ENCODE data around the gene NLGN3. TPM values are rescaled to one million over a fixed set of nuclear protein-coding genes. Genes with fewer than 3 reads are reported as not detected.

The NLGN3 gene
- total and polyA plus RNA-seq, 7 donors: 0.04 to 0.32 (median 0.10) TPM

DNA sequence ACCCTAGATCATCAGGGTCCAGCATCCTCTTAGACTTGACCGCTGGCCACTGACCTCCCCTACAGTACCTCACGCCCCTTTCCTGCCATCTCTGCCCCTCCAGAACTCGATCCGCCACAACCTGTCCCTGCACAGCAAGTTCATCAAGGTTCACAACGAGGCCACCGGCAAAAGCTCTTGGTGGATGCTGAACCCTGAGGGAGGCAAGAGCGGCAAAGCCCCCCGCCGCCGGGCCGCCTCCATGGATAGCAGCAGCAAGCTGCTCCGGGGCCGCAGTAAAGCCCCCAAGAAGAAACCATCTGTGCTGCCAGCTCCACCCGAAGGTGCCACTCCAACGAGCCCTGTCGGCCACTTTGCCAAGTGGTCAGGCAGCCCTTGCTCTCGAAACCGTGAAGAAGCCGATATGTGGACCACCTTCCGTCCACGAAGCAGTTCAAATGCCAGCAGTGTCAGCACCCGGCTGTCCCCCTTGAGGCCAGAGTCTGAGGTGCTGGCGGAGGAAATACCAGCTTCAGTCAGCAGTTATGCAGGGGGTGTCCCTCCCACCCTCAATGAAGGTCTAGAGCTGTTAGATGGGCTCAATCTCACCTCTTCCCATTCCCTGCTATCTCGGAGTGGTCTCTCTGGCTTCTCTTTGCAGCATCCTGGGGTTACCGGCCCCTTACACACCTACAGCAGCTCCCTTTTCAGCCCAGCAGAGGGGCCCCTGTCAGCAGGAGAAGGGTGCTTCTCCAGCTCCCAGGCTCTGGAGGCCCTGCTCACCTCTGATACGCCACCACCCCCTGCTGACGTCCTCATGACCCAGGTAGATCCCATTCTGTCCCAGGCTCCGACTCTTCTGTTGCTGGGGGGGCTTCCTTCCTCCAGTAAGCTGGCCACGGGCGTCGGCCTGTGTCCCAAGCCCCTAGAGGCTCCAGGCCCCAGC, 43.8 kb upstream of the NLGN3 start:
- Histone ChIP-seq H3K36me3 (ENCODE audit: insufficient read depth in 1 of 2, low read depth in 1 of 2) (peaks cover 0 to 8% of the 10 kb centered on the region in 2 donors), H3K4me1 (no peaks in the 10 kb centered on the region), H3K4me3 (no peak overlapping the region), H3K27me3 (ENCODE audit: insufficient read depth in 3 of 3, low read length in 2 of 3) (peaks cover 0 to 21% (median 0%) of the 10 kb centered on the region in 3 donors), H3K27ac (no peak overlapping the region), H3K9me3 (no peaks in the 10 kb centered on the region)
- no peak for ATAC-seq
- no peak for DNase-seq
- TF ChIP-seq, protein P1, sequence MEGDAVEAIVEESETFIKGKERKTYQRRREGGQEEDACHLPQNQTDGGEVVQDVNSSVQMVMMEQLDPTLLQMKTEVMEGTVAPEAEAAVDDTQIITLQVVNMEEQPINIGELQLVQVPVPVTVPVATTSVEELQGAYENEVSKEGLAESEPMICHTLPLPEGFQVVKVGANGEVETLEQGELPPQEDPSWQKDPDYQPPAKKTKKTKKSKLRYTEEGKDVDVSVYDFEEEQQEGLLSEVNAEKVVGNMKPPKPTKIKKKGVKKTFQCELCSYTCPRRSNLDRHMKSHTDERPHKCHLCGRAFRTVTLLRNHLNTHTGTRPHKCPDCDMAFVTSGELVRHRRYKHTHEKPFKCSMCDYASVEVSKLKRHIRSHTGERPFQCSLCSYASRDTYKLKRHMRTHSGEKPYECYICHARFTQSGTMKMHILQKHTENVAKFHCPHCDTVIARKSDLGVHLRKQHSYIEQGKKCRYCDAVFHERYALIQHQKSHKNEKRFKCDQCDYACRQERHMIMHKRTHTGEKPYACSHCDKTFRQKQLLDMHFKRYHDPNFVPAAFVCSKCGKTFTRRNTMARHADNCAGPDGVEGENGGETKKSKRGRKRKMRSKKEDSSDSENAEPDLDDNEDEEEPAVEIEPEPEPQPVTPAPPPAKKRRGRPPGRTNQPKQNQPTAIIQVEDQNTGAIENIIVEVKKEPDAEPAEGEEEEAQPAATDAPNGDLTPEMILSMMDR (IDR thresholded peaks at IDR 0.05): no peak
- intact Hi-C loops (cut with DNase I): no loop called here
- WGBS, 3 donors: 66 to 86% (median 81%) methylated on average over 23 to 31 of the region's 31 CpGs

DNA sequence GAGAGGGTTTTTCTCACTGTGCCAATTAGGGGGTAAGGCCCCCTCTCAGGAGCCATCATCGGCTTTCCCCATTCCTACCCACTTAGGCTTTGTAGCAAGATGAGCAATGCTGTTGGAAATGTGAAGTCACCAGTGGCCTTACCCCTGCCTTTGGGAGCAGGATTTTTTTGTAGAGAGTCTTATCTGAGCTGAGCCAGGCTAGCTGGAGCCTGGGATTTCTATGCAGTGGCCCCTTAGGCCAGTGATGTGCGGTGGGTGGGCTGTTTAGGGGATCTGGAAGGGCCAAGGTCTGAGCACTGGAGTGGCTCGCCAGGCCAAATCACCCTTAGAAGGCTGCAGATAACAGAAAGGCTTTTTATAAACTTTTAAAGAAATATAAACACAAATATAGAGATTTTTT, 42.3 kb upstream of the NLGN3 start:
- no peak for DNase-seq
- Histone ChIP-seq H3K27me3 (ENCODE audit: insufficient read depth in 3 of 3, low read length in 2 of 3) (peaks cover 0 to 17% (median 0%) of the 10 kb centered on the region in 3 donors), H3K9me3 (no peaks in the 10 kb centered on the region), H3K36me3 (ENCODE audit: insufficient read depth in 1 of 2, low read depth in 1 of 2) (peaks cover 0 to 8% of the 10 kb centered on the region in 2 donors), H3K27ac (no peak overlapping the region), H3K4me1 (no peaks in the 10 kb centered on the region), H3K4me3 (no peak overlapping the region)
- 56 to 79% (median 68%) methylated on average over 3 of the region's 3 CpGs for WGBS, 3 donors
- intact Hi-C loops (cut with DNase I): no loop called here
- TF ChIP-seq, protein P1 (IDR thresholded peaks at IDR 0.05): no peak
- no peak for ATAC-seq

GRCh38 chrX:71103110-71103983, 41.3 kb upstream of the NLGN3 start:
- peak in 3 of 4 donors; percentile 20 to 37 (median 36) for ATAC-seq
- H3K9me3 ChIP-seq: no peaks in the 10 kb centered on the region
- 26 to 40% (median 27%) methylated on average over 2 to 9 of the region's 10 CpGs for WGBS, 3 donors
- peaks cover 0 to 12% (median 0%) of the 10 kb centered on the region in 3 donors for H3K27me3 ChIP-seq (ENCODE audit: insufficient read depth in 3 of 3, low read length in 2 of 3)
- H3K4me1 ChIP-seq: no peaks in the 10 kb centered on the region
- H3K27ac ChIP-seq: peak overlapping the region; percentile 30
- intact Hi-C loops (cut with DNase I): no loop called here
- DNase-seq: peak in 1 of 2 donors; percentile 25
- H3K4me3 ChIP-seq: no peak overlapping the region
- TF ChIP-seq, protein P1 (IDR thresholded peaks at IDR 0.05): no peak
- peaks cover 0 to 8% of the 10 kb centered on the region in 2 donors for H3K36me3 ChIP-seq (ENCODE audit: insufficient read depth in 1 of 2, low read depth in 1 of 2)

DNA sequence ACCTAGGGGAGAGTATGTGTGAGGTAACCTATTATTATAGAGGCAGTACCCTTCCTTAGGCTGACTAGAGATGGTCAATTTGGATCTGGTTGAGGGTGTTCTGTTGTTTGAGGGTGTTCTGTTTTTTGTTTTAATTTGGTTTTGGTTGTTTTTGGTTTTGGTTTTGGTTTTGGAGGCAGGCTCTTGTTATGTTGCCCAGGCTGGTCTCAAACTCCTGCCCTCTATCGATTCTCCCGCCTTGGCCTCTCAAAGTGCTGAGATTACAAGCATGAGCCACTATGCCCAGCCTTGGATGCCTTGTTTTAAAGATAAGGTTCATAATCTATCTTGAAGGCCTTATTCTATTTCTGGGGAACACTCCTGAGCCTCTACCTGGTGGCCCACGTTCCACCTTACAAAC, 39.0 kb upstream of the NLGN3 start:
- Histone ChIP-seq H3K4me3 (no peak overlapping the region), H3K4me1 (no peaks in the 10 kb centered on the region), H3K27ac (no peak overlapping the region), H3K36me3 (ENCODE audit: insufficient read depth in 1 of 2, low read depth in 1 of 2) (peaks cover 0 to 8% of the 10 kb centered on the region in 2 donors), H3K27me3 (ENCODE audit: insufficient read depth in 3 of 3, low read length in 2 of 3) (peaks cover 0 to 9% (median 0%) of the 10 kb centered on the region in 3 donors), H3K9me3 (no peaks in the 10 kb centered on the region)
- TF ChIP-seq, protein P1 (IDR thresholded peaks at IDR 0.05): no peak
- DNase-seq: no peak
- WGBS, 3 donors: 84 to 95% (median 94%) methylated on average over 3 of the region's 3 CpGs
- ATAC-seq: no peak
- intact Hi-C loops (cut with DNase I): no loop called here
